Testis (tissue), 3 donors: ENCODE data around the gene EIF5A. TPM values are rescaled to one million over a fixed set of nuclear protein-coding genes. Genes with fewer than 3 reads are reported as not detected.

Experiments used
- DNase-seq: peaks from one replicate; pipeline ENCODE4 v3.0.0-alpha.2; 2019
- H3K27ac ChIP-seq, 2 donors: fragments of 200-600 bp; sonication (generic); one replicate each; pipeline ENCODE4 v1.5.1; 2019
- H3K27me3 ChIP-seq: fragments of 200-600 bp; sonication (generic); one replicate; pipeline ENCODE4 v1.5.1; 2019
- H3K36me3 ChIP-seq: fragments of 200-600 bp; sonication (generic); one replicate; pipeline ENCODE4 v1.5.1; 2017; ENCODE audit warnings: low read depth; ENCODE audit errors: missing control alignments
- H3K4me1 ChIP-seq: fragments of 200-600 bp; sonication (generic); one replicate; pipeline ENCODE4 v1.5.1; 2019
- H3K4me3 ChIP-seq, 2 donors: fragments of 200-600 bp; sonication (generic); one replicate each; pipeline ENCODE4 v1.5.1; 2017 to 2019
- H3K9me3 ChIP-seq: fragments of 200-600 bp; sonication (generic); one replicate; pipeline ENCODE4 v1.5.1; 2017
- POLR2A ChIP-seq: fragments of 450-650 bp; IDR thresholded peaks from one replicate; pipeline ENCODE4 v1.6.1; 2017; ENCODE audit warnings: antibody characterized with exemption, mild to moderate bottlenecking, moderate library complexity
- WGBS, 2 donors: methylation state at CpG; one replicate each; pipeline ENCODE4 v1.1.5; 2018; 5-methylcytosine and 5-hydroxymethylcytosine counted together
- intact Hi-C: fragments of 100-400 bp; cut with DNase I; formaldehyde crosslinking; loops from one replicate; pipeline ENCODE4 v1.15.1; 2023; ENCODE audit warnings: low total_unique reads
- polyA plus RNA-seq: library from polyadenylated mRNA; stranded (reverse); fragments of 350-450 nt; fragmentation: Illumina TruSeq; extraction: RNeasy Lipid Tissue Mini Kit (QIAGEN cat#74804); gene quantifications from one replicate; pipeline ENCODE4 v1.2.3, GENCODE V29; 2014; ENCODE audit warnings: low read depth, low replicate concordance; ENCODE audit not compliant: insufficient read depth
- total RNA-seq, 2 donors: library from RNA; depleted of rRNA; stranded (reverse); fragments of >200 nt; gene quantifications; one replicate each; pipeline ENCODE4 v1.2.3, GENCODE V29; 2016
- TF ChIP-seq, protein P1 (sequence below), 3 experiments: fragments of 450-650 bp in 2 of 3; fragments of 200-600 bp in 1 of 3; sonication (generic) in 1 of 3; IDR thresholded peaks; one replicate each; pipeline ENCODE4 v1.5.1; 2016 to 2019; ENCODE audit warnings: antibody characterized with exemption in 3 of 3, mild to moderate bottlenecking in 2 of 3, moderate library complexity in 1 of 3

The EIF5A gene
- total and polyA plus RNA-seq, 3 donors from 2014 or later = 193 to 388 (median 229) TPM

DNA sequence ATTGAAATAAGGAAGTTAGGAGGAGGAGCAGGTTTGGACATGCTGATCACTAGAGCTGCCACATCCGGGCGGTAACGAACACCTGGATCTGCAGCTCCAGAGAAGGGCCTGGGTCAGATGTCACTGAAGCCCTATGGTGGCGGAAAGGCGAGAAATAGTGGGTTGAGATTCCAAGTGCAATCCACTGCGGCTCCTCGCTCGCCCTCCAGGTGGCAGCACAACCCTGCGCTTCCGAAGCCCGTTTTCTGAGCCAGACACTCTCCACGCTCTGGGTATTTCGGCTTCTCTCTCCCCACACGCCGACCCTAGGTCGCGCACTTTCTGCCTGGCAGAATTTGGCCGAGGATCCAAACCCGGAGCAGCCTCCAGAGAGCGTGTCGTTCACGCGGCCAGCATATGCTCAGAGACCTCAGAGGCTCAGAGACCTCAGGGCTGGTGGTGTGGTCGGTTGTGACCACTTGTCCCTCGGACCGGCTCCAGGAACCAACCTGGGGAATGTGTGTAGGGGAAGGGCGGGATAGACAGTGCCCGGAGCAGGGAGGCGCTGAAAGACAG is 26.8 kb upstream of the EIF5A start:
- peak; percentile 89 for DNase-seq
- Histone ChIP-seq H3K27ac (peak overlapping the region; percentile 82 to 83), H3K9me3 (no peaks in the 10 kb centered on the region), H3K36me3 (no peaks in the 10 kb centered on the region), H3K4me1 (peaks cover 12% of the 10 kb centered on the region), H3K27me3 (no peaks in the 10 kb centered on the region), H3K4me3 (peak overlapping the region; percentile 49 to 60)
- intact Hi-C loops = no loop called here
- TF ChIP-seq, protein P1, sequence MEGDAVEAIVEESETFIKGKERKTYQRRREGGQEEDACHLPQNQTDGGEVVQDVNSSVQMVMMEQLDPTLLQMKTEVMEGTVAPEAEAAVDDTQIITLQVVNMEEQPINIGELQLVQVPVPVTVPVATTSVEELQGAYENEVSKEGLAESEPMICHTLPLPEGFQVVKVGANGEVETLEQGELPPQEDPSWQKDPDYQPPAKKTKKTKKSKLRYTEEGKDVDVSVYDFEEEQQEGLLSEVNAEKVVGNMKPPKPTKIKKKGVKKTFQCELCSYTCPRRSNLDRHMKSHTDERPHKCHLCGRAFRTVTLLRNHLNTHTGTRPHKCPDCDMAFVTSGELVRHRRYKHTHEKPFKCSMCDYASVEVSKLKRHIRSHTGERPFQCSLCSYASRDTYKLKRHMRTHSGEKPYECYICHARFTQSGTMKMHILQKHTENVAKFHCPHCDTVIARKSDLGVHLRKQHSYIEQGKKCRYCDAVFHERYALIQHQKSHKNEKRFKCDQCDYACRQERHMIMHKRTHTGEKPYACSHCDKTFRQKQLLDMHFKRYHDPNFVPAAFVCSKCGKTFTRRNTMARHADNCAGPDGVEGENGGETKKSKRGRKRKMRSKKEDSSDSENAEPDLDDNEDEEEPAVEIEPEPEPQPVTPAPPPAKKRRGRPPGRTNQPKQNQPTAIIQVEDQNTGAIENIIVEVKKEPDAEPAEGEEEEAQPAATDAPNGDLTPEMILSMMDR (IDR thresholded peaks at IDR 0.05) = peak; percentile 76 to 98 (median 82)
- no peak for TF ChIP-seq POLR2A
- 0 to 1% methylated on average over 20 to 29 of the region's 29 CpGs for WGBS, 2 donors

DNA sequence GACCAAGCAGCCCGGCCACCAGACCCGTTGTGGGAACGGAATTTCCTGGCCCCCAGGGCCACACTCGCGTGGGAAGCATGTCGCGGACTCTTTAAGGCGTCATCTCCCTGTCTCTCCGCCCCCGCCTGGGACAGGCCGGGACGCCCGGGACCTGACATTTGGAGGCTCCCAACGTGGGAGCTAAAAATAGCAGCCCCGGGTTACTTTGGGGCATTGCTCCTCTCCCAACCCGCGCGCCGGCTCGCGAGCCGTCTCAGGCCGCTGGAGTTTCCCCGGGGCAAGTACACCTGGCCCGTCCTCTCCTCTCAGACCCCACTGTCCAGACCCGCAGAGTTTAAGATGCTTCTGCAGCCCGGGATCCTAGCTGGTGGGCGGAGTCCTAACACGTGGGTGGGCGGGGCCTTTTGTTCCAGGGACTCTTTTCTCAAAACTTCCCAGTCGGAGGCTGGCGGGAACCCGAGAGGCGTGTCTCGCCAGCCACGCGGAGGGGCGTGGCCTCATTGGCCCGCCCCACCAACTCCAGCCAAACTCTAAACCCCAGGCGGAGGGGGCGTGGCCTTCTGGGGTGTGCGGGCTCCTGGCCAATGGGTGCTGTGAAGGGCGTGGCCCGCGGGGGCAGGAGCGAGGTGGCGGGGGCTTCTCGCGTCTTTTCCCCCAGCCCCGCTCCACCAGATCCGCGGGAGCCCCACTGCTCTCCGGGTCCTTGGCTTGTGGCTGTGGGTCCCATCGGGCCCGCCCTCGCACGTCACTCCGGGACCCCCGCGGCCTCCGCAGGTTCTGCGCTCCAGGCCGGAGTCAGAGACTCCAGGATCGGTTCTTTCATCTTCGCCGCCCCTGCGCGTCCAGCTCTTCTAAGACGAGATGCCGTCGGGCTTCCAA is 26.1 kb upstream of the EIF5A start, which contains the start of gene SLC2A4:
TSS of gene SLC2A4 (plus strand) at position 645 of the 879 bp plus-strand sequence. CDS start at position 862, 217 bp downstream.
- peak; percentile 97 for DNase-seq
- no peak for TF ChIP-seq POLR2A
- TF ChIP-seq, protein P1 (IDR thresholded peaks at IDR 0.05) = no peak
- intact Hi-C loops = no loop called here
- Histone ChIP-seq H3K27ac (peak within 1 kb of the TSS; percentile 82 to 83), H3K4me3 (peak within 1 kb of the TSS; percentile 49 to 60), H3K4me1 (peaks cover 12% of the 10 kb centered on the region), H3K27me3 (no peaks in the 10 kb centered on the region), H3K36me3 (no peaks in the 10 kb centered on the region), H3K9me3 (no peaks in the 10 kb centered on the region)
- WGBS, 2 donors = 1% methylated on average over 41 to 71 of the region's 71 CpGs

DNA sequence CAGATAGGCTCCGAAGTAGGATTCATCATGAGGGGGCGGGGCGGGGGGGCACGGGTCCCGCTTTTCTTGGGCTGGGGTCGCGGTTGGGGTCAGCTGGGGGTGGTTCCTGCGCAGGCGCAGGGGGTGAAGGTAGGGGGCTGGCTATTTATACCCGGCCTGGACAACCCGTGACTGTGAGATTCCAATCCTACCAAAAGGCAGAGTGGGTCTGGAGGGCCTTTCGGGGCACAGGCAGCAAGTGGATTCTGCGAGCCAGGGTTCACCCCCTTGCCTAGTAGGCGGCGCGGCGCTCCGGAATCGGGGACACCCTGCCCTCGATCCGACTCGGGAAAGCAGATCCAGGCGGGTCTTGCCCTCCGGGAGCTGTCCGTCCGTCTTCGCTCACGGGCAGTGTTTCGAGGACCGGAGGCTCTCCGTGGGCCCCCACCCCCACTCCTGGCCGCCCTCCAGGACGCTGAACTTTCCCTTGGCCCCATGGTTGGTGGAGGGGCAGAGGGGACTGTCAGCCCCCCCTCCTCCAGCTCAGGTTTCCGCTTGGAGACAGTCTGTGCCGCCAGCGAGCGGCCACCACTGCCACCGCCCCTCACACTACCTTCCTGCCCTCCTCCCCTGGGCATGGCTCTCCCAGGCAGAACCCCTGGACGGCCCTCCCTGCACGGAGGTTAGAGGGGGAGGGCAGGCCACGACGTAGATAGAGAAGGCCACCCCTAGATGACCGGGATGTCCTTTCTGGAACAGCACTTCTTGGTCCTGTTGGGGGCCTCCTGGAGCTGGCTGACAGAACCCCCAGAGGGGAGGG is 25.3 kb upstream of the EIF5A start:
- DNase-seq = no peak

DNA sequence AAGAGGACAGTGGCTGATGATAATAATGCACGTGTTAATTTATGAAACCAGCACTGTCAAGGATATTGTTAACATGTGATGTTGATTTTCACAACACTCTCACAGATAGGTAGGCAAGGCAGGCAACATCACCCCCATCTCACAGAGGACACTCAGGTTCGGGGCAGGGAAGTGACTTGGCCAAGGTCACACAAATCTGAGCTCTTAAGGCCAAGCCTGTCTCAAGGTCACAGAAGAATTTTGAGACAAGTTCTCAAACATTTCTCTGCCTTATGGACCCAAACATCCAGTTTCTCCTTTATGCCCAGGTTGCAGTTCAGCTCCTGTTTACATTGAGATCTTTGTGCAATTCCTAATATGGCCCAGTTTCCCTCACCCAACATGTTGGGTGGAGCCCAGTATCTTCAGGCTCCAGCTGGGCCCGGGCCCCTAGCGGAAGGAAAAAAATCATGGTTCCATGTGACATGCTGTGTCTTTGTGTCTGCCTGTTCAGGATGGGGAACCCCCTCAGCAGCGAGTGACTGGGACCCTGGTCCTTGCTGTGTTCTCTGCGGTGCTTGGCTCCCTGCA is 24.6 kb upstream of the EIF5A start:
- Histone ChIP-seq H3K9me3 (no peaks in the 10 kb centered on the region), H3K27ac (peak overlapping the region in 1 of 2 donors; percentile 82), H3K4me1 (peaks cover 12% of the 10 kb centered on the region), H3K4me3 (no peak overlapping the region), H3K36me3 (no peaks in the 10 kb centered on the region), H3K27me3 (no peaks in the 10 kb centered on the region)
- no peak for DNase-seq
- WGBS, 2 donors = 58 to 60% methylated on average over 6 of the region's 6 CpGs
- intact Hi-C loops = no loop called here
- no peak for TF ChIP-seq POLR2A
- TF ChIP-seq, protein P1 (IDR thresholded peaks at IDR 0.05) = no peak

More for the DNA sequence above, 25.3 kb upstream of the EIF5A start:
- Histone ChIP-seq H3K4me3 (peak overlapping the region; percentile 49 to 60), H3K36me3 (no peaks in the 10 kb centered on the region), H3K4me1 (peaks cover 12% of the 10 kb centered on the region), H3K27ac (peak overlapping the region; percentile 82 to 83), H3K27me3 (no peaks in the 10 kb centered on the region), H3K9me3 (no peaks in the 10 kb centered on the region)
- 5 to 6% methylated on average over 24 to 37 of the region's 43 CpGs for WGBS, 2 donors
- intact Hi-C loops = no loop called here
- no peak for TF ChIP-seq POLR2A
- TF ChIP-seq, protein P1 (IDR thresholded peaks at IDR 0.05) = no peak
